ENCODE data around the gene PPP1R12B.
"Not testable (repeated sequence)": the region's sequence is repeated elsewhere in the genome, so short reads cannot be mapped to it uniquely, and the experiment has no call there.

Gene PPP1R12B

DNA sequence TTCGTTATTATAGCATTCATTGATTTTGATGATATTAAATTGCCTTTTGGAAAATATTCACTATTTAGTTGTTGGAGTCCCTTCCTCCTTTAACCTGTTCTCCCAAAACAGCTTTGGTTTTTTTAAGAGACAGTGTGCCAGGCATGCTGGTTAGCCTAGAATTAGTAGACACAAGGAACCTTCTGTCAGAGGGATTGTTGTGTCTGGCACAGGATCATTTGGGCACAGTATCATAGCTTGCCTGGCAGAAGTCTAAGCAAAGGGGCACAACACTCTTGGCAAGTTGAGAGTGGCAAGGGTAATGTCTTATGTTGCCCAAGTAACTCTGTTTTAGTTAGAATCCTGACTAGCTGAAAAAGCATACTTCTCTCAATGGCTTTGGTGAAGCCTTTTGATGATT, 49.9 kb downstream of the PPP1R12B start:
- DNase-seq (ENCODE audit: low spot score), result not testable (repeated sequence)

- not testable (repeated sequence) for DNase-seq (ENCODE audit: low spot score)
Measured at GRCh38 chr1:202401771-202402170, 53.3 kb downstream of the PPP1R12B start.

DNA sequence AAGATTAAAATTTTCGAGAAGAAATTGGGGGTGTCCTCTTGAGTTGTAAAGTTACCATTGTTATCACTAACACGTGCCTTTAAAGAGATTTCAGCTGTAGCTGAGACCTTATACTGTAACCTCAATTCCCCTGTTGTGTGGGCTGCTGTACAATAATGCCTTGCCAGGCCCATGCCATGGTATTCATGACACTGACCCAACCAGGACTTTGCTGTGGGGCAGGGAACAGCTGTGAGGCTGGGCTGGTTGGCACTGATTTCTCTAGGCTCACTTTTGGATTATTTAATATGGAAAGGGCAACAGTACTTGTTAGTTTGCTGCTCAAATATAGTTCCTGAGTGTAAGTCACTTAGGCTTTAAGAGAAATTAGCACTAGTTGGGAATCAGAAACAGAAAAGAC, 54.9 kb downstream of the PPP1R12B start:
- not testable (repeated sequence) for DNase-seq (ENCODE audit: low spot score)

DNA sequence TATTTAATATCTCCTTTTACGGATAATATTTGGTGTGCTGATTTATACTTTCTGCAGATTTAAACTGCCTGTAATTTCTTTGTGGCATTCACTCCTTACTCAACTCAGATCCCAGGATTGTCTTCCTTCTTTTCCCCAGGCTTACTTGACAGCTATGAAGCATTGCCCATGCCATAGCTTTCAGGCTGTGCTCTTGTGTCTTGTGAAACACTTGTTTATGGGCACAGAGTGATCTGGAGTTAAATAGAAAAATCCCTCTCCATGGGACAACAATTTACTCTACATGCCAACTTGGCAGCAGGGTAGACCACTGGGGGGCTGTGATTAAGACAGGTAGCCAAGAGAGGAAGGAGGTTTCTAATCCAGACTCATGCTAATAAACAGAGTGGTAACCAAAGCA, 57.4 kb downstream of the PPP1R12B start:
- DNase-seq (ENCODE audit: low spot score), result no peak

- DNase-seq (ENCODE audit: low spot score), result not testable (repeated sequence)
Measured at GRCh38 chr1:202406896-202407295, 58.4 kb downstream of the PPP1R12B start.

DNA sequence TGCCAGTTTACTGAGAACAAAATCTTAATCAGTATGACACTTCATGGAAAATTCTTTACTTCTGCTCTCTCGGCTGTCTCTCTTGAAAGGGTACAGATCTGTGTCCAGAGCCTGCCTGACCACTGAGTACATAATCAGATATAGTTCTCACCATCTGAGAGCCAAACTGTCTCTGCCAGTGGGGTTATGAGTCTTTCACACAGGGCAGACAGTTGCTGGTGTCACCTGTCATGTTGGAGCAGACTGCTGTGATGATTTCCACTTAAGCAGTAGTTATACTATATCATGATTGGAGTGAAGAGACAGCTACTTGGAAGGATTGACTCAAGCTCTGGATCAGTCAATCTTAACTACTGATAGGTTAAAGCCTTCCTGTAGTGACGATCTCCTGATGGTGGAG, 58.9 kb downstream of the PPP1R12B start:
- not testable (repeated sequence) for DNase-seq (ENCODE audit: low spot score)

DNA sequence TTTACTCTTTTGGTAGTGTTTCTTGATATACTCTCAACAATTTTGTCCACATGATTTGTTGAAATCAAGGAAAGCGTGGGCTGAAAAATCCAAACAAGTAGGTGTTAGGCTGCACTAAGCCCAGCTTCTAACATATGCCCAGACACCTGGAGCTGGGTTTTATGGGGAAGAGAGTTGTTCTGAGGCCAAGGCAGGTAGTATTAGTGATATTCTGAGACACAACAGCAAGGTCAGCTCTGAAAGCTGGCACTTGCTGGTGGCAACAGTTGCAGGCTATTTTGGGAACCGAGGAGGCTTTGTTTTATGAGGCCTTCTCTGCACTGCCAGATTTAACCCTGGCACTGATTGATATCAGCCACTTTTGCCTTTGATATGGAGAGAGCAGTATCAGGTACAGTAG, 61.8 kb downstream of the PPP1R12B start:
- DNase-seq (ENCODE audit: low spot score), result not testable (repeated sequence)

- not testable (repeated sequence) for DNase-seq (ENCODE audit: low spot score)
Measured at GRCh38 chr1:202410854-202411357, 62.4 kb downstream of the PPP1R12B start.

GRCh38 chr1:202411422-202411821, 62.9 kb downstream of the PPP1R12B start:
- DNase-seq (ENCODE audit: low spot score), result no peak

DNA sequence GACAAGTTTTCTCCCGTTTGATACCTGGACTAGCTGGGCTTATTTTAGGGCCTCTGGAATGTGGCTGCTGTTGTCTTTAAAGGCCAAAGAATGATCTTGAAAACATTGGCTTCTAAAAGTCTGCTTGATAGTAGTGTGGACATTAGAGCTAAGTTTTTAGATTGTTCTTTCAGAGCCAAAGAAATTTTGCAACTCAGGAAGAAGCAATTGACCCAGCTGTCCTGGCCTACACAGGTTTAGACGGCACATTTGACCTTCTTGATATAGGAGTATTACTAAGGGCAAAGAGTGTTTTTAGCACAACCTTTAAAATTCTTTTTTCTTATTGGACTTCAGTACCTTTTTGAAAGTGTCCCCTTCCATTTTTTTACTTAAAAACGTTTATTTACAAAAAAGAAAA, 63.9 kb downstream of the PPP1R12B start:
- not testable (repeated sequence) for DNase-seq (ENCODE audit: low spot score)

DNA sequence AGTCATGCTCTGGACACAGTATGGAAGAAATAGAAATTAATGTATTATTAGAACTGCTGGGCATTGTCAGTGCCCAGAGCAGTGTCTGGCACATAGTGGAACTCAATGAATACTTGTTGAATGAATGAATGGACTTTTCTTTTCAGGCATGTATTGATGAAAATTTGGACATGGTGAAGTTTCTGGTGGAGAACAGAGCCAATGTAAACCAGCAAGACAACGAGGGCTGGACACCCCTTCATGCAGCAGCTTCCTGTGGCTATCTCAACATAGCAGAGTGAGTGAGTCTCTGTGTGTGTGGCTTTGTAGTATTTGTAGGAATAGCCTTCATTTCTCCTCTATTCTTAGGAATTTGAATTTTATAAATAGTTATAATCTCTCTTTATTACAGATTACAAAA, 68.1 kb downstream of the PPP1R12B start:
- no peak for DNase-seq (ENCODE audit: low spot score)

- DNase-seq (ENCODE audit: low spot score), result not testable (repeated sequence)
Measured at GRCh38 chr1:202417141-202417540, 68.6 kb downstream of the PPP1R12B start.

DNA sequence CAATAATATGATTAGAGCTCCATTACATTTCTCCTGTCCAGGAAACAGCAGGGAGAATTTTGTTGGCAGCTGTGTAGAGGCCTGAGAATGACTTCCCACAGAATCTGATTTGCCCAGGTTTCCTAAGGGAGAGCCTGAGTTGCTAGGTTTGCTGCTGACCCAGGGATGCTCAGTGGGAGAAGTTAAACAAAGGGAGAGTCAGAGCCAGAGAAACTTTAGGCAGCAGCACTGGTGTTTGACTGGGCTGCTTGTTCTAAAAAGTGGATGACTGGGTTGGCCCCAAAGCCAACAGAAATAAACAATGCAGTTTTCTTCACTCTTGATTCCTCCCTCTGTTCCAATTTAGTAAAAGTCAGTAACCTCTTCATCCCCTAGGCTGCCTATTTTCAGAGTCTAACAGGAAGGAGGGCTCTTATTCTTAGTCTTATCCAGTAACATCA, 69.3 kb downstream of the PPP1R12B start:
- not testable (repeated sequence) for DNase-seq (ENCODE audit: low spot score)

- not testable (repeated sequence) for DNase-seq (ENCODE audit: low spot score)
Measured at GRCh38 chr1:202419731-202420130, 71.2 kb downstream of the PPP1R12B start.

- DNase-seq (ENCODE audit: low spot score), result not testable (repeated sequence)
Measured at GRCh38 chr1:202420422-202421094, 72.1 kb downstream of the PPP1R12B start.

DNA sequence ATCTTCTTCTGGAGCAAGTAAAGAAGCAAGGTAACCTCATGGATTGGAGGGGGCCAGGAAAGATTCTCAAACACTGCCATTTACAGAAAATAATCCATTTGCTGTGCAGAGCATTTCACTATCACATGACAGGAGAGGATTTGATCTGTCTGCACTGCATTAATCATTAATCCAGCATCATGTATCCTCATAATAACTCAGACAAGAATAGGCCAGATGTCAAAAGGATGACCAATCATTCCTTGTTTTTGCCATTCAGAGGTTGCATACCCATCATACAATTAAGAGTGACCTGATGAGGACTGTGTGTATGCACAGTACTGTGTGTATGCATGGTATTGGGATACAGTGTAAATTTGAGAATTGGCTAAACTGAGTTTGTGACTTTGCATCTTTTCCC, 74.2 kb downstream of the PPP1R12B start:
- DNase-seq (ENCODE audit: low spot score), result not testable (repeated sequence)

DNA sequence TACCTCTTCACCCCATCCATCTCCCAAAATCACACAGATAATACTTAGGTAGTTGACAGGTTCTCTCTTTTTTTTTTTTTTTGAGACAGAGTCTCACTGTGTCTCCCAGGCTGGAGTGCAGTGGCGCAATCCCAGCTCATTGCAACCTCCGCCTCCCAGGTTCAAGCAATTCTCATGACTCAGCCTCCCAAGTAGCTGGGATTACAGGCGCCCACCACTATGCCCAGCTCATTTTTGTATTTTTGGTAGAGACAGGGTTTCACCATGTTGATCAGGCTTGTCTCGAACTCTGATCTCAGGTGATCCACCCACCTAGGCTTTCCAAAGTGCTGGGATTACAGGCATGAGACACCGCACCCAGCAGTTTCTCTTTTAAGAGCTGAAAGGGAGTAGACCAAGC, 75.8 kb downstream of the PPP1R12B start:
- DNase-seq (ENCODE audit: low spot score), result not testable (repeated sequence)

- DNase-seq (ENCODE audit: low spot score), result not testable (repeated sequence)
Measured at GRCh38 chr1:202430111-202430510, 81.6 kb downstream of the PPP1R12B start.

- DNase-seq (ENCODE audit: low spot score), result not testable (repeated sequence)
Measured at GRCh38 chr1:202432338-202432737, 83.8 kb downstream of the PPP1R12B start.

GRCh38 chr1:202433155-202434043, 84.9 kb downstream of the PPP1R12B start:
- no peak for DNase-seq (ENCODE audit: low spot score)

DNA sequence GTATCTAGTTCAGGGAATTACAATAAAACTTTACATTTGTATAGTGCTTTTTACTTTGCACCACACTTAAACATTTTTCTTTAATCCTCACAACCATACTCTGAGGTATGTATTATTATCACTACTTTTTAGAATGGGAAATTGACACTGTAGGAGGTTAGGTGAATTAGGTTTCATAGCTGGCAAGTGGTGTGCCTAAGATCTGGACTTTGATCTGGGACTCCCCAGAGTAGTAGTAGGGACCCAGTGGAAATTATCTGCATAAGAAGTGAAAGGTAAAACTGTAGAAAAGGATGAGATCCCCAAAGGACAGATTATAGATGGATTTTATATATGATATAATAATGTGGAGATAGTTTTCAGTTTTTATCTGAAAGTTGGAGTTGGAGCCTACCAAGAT, 85.6 kb downstream of the PPP1R12B start:
- no peak for DNase-seq (ENCODE audit: low spot score)

DNA sequence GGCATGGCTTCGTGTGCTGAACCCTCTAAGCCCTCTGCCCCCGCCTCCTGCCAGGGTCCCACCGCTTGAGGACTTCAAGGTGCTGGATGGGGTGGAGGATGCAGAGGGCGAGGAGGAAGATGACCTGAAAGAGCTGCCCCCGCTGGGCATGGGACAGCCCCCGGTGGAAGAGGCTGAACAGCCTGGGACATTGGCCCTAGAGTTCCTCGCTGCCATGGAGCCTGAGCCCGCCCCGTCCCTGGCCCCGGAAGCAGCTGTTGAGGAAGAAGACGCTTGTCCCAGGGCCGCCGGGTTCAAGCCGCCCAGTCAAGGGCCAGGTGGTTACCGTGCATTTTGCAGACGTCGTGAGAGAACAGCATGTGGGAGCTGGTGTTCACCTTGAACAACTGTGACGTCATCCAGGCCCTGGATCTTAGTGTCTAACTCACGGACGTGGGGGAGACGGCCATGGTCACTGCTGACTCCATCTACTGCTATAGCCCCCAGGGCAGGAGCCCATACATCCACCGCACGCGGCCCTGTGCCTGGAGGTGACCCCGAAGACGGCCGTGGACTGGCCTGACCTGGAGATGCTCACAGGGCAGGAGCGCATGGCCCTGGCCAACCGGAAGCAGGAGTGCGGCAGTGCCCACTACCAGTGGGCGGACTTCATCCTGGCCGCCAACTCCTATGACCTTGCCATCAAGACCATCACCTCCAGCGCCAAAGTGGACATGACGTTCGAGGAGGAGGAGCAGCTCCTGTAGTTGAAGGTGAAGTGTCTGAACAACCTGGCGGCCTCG, 90.1 kb downstream of the PPP1R12B start:
- no peak for DNase-seq (ENCODE audit: low spot score)
